GM18498 (cell line): ENCODE data around the gene DUOX1.

Source experiments
- ATAC-seq: cut with Tn5 transposase; IDR thresholded peaks from one replicate; pipeline ENCODE4 v1.9.1; 2021; ENCODE audit warnings: mild to moderate bottlenecking, moderate library complexity; ENCODE audit not compliant: unreplicated experiment

Gene DUOX1

GRCh38 chr15:45105586-45105985 is 24.2 kb upstream of the DUOX1 start:
- ATAC-seq = no peak

- ATAC-seq = no peak
Observed at GRCh38 chr15:45106002-45106790, 23.6 kb upstream of the DUOX1 start.

GRCh38 chr15:45107941-45108630 is 21.7 kb upstream of the DUOX1 start:
- no peak for ATAC-seq

- ATAC-seq = no peak
Observed at GRCh38 chr15:45110256-45110820, 19.5 kb upstream of the DUOX1 start.

GRCh38 chr15:45111390-45112142 is 18.2 kb upstream of the DUOX1 start:
- no peak for ATAC-seq

GRCh38 chr15:45112143-45112590 is 17.6 kb upstream of the DUOX1 start:
- no peak for ATAC-seq

GRCh38 chr15:45112591-45113379 is 17.0 kb upstream of the DUOX1 start:
- ATAC-seq = no peak

- no peak for ATAC-seq
Observed at GRCh38 chr15:45113380-45113990, 16.3 kb upstream of the DUOX1 start.

- no peak for ATAC-seq
Observed at GRCh38 chr15:45114076-45114750, 15.6 kb upstream of the DUOX1 start, which contains the start of the genes DUOX2 and DUOXA2. Gene DUOX2 (minus strand): TSS chr15:45114172. CDS start chr15:45113411, 761 bp downstream. Gene DUOXA2 (plus strand): TSS chr15:45114326. CDS start chr15:45114606, 280 bp downstream.

- ATAC-seq = no peak
Observed at GRCh38 chr15:45114751-45115085, 15.1 kb upstream of the DUOX1 start.

- ATAC-seq = no peak
Observed at GRCh38 chr15:45115312-45115820, 14.4 kb upstream of the DUOX1 start.

GRCh38 chr15:45116006-45116481 is 13.8 kb upstream of the DUOX1 start:
- ATAC-seq = no peak

GRCh38 chr15:45116482-45117307 is 13.1 kb upstream of the DUOX1 start:
- ATAC-seq = no peak

- peak; percentile 11 for ATAC-seq
Observed at GRCh38 chr15:45117308-45118130, 12.3 kb upstream of the DUOX1 start.

- peak; percentile 95 for ATAC-seq
Observed at GRCh38 chr15:45118131-45118588, 11.6 kb upstream of the DUOX1 start.

- ATAC-seq = no peak
Observed at GRCh38 chr15:45118996-45119395, 10.8 kb upstream of the DUOX1 start.
